Measurements from ENCODE around the gene NLGN2. TPM values are rescaled to one million over a fixed set of nuclear protein-coding genes. Genes with fewer than 3 reads are reported as not detected.

NLGN2 gene
- total and polyA plus RNA-seq, 2 of the 8 experiments (the other 6 are each of a cell fraction or from before 2014, with no cell fraction given) = 21.2 to 62.8 TPM

GRCh38 chr17:7435676-7436555, 28.3 kb downstream of the NLGN2 start:
- no peak overlapping the region for H3K14ac ChIP-seq (ENCODE audit: insufficient read length)
- peak overlapping the region; percentile 91 for H3K4me2 ChIP-seq (ENCODE audit: insufficient read depth in 1 of 2, low read depth in 2 of 2, low read length in 2 of 2)
- peak overlapping the region; percentile 90 for H3K18ac ChIP-seq (ENCODE audit: extremely low read depth, low read length)
- 0 out of 2 replicates have a peak overlapping the region, but pooled peaks have one; percentile 61 for H2BK20ac ChIP-seq (ENCODE audit: low read length)
- H2BK5ac ChIP-seq (ENCODE audit: low read depth, low read length) = peak overlapping the region; percentile 63
- peak overlapping the region; percentile 91 for H2BK120ac ChIP-seq (replicated peaks; ENCODE audit: low read depth, low read length)
- H3K79me1 ChIP-seq (ENCODE audit: low read depth, low read length) = no peaks in the 10 kb centered on the region
- H2BK15ac ChIP-seq (ENCODE audit: low read length) = peak overlapping the region; percentile 95; the same call in 1 of the 2 replicates
- H4K5ac ChIP-seq (ENCODE audit: insufficient read length, low read depth, low read length) = peak overlapping the region; percentile 8
- peaks cover 0 to 22% (median 9%) of the 10 kb centered on the region in 4 experiments; a peak in 6 of 7 replicates for H3K4me1 ChIP-seq (replicated peaks in 1 of 4; ENCODE audit: control insufficient read depth in 3 of 4, insufficient read depth in 4 of 4, low read length in 3 of 4)
- no peak overlapping the region; the same call in 1 of the 2 replicates for H2AFZ ChIP-seq (ENCODE audit: low read length)
- peaks cover 2 to 19% (median 12%) of the 10 kb centered on the region in 4 experiments; a peak in 6 of 7 replicates for H3K27me3 ChIP-seq (replicated peaks in 1 of 4; ENCODE audit: control insufficient read depth in 3 of 4, extremely low read depth in 1 of 4, insufficient read depth in 3 of 4, low read length in 3 of 4)
- no peak overlapping the region; the same call in 1 of the 2 replicates for H2AK5ac ChIP-seq (ENCODE audit: low read depth, low read length)
- H4K8ac ChIP-seq (ENCODE audit: extremely low read depth, insufficient read depth, low read length) = peak overlapping the region; percentile 97
- H3K4ac ChIP-seq (replicated peaks; ENCODE audit: insufficient read length, low read depth, low read length) = peak overlapping the region; percentile 100
- H4K91ac ChIP-seq (replicated peaks; ENCODE audit: insufficient read length, low read length) = peak overlapping the region; percentile 79
- H3K23ac ChIP-seq (ENCODE audit: insufficient read length) = no peak overlapping the region
- H4K20me1 ChIP-seq (replicated peaks in 1 of 2; ENCODE audit: control insufficient read depth in 1 of 2, insufficient read depth in 2 of 2, low read length in 2 of 2) = no peaks in the 10 kb centered on the region
- no peaks in the 10 kb centered on the region for H3K9me3 ChIP-seq (ENCODE audit: insufficient read depth in 2 of 2, low read depth in 1 of 2, low read length in 1 of 2)
- FAIRE-seq (no peak), DNase-seq (ENCODE audit: low read depth in 1 of 2, low spot score in 2 of 2) (peak in 1 of 2 experiments; percentile 84)
- POLR2A ChIA-PET (ENCODE audit: partially characterized antibody) = interaction anchor here (0.6 to 15.5 kb wide), 34 partner anchors 9 to 321 kb away, joined by 3 to 339 read pairs (median 4); partner anchors contain the start of genes ACAP1, ASGR2, CHRNB1 and CLDN7
- peak overlapping the region in 3 of 4 experiments; percentile 1 to 46 (median 35); a peak in 5 of 7 replicates for H3K9ac ChIP-seq (replicated peaks in 1 of 4; ENCODE audit: extremely low read depth in 1 of 4, low read depth in 3 of 4, low read length in 3 of 4)
- peak overlapping the region; percentile 59 for H3K27ac ChIP-seq (ENCODE audit: low read depth, low read length)
- WGBS, 2 experiments (ENCODE audit: extremely low coverage in 1 of 2, insufficient coverage in 1 of 2, insufficient read length in 1 of 2, insufficient replicate concordance in 2 of 2, low coverage in 1 of 2, low lambda C conversion rate in 2 of 2, missing lambda C conversion rate in 1 of 2) = 6% methylated on average over 28 of the region's 49 CpGs; no CpG with 5 or more reads in 1 of the 2 experiments
- H3K36me3 ChIP-seq (ENCODE audit: control insufficient read depth in 2 of 4, insufficient read depth in 4 of 4, low read length in 3 of 4) = no peaks in the 10 kb centered on the region
- CTCF ChIA-PET (ENCODE audit: partially characterized antibody) = interaction anchor here (0.7 to 5.1 kb wide), 31 partner anchors 9 to 195 kb away, joined by 3 to 56 read pairs (median 5); partner anchors contain the start of genes CHRNB1, KCTD11, SLC35G6 and SPEM2
- peaks cover 30% of the 10 kb centered on the region for H3K23me2 ChIP-seq (ENCODE audit: low read depth, low read length)
- peak overlapping the region; percentile 50 to 83 (median 67) for H3K4me3 ChIP-seq (ENCODE audit: extremely low read depth in 1 of 4, insufficient read depth in 2 of 4, low read depth in 3 of 4, low read length in 4 of 4)
- peak overlapping the region; percentile 94 for H2BK12ac ChIP-seq (ENCODE audit: low read depth, low read length)
- peak overlapping the region; percentile 42 for H3K56ac ChIP-seq (replicated peaks; ENCODE audit: insufficient read length, low read depth, low read length)
- H3K79me2 ChIP-seq (ENCODE audit: control insufficient read depth in 1 of 2, insufficient read depth in 2 of 2, low read length in 2 of 2) = no peaks in the 10 kb centered on the region
- TF ChIP-seq SUZ12 (IDR thresholded peaks at IDR 0.05; ENCODE audit: low read length) = peak; percentile 20; the same call in 1 of the 2 replicates
- TF ChIP-seq CTBP2 (IDR thresholded peaks at IDR 0.05; ENCODE audit: borderline replicate concordance, insufficient read depth, insufficient read length, low read length) = no peak
- TF ChIP-seq HDAC2 (IDR thresholded peaks at IDR 0.05; ENCODE audit: borderline replicate concordance in 1 of 2, low read depth in 2 of 2, low read length in 2 of 2) = peak in 1 of 2 experiments; percentile 26; a peak in 1 of 4 replicates
- TF ChIP-seq YY1 (IDR thresholded peaks at IDR 0.05; ENCODE audit: low read depth, low read length) = 0 out of 2 replicates have a peak, but pooled peaks have one; percentile 23
- peak; percentile 79 for TF ChIP-seq SAP30 (IDR thresholded peaks at IDR 0.05; ENCODE audit: insufficient read depth, insufficient replicate concordance, low read length)
- no peak for TF ChIP-seq POU5F1 (IDR thresholded peaks at IDR 0.05; ENCODE audit: low read depth, low read length)
- peak; percentile 39; the same call in 1 of the 2 replicates for TF ChIP-seq EGR1 (IDR thresholded peaks at IDR 0.05; ENCODE audit: borderline replicate concordance, low read depth, low read length)
- 0 out of 4 replicates have a peak, but pooled peaks have one; percentile 10 to 36 for TF ChIP-seq SIN3A (conservative IDR thresholded peaks at IDR 0.05 in 1 of 2, IDR thresholded peaks at IDR 0.05 in 1 of 2; ENCODE audit: low read depth in 1 of 2, low read length in 2 of 2)
- TF ChIP-seq SIX5 (IDR thresholded peaks at IDR 0.05; ENCODE audit: low read depth, low read length) = no peak
